SK-N-SH treated with all-trans-retinoic acid at 6 μM for 48 hours (cell line): ENCODE data around the gene TTLL6.

ENCODE experiments used
- ATAC-seq: fragments of 200-7000 bp; cut with Tn5 transposase; 3 replicates; pipeline ENCODE4 v1.9.1; 2020; ENCODE audit warnings: mild to moderate bottlenecking, moderate library complexity
- ARNTL ChIP-seq: fragments of 450-650 bp; formaldehyde crosslinking; IDR thresholded peaks from 2 replicates; pipeline ENCODE4 v1.5.0; 2020; ENCODE audit warnings: low read depth, mild to moderate bottlenecking, moderate library complexity, borderline replicate concordance
- BACH2 ChIP-seq: fragments of 250-450 bp; sonication (Bioruptor Pico); IDR thresholded peaks from 2 replicates; pipeline ENCODE4 v1.9.0; 2021; ENCODE audit warnings: mild to moderate bottlenecking, borderline replicate concordance
- CREB5 ChIP-seq: fragments of 250-450 bp; sonication (Bioruptor Pico); IDR thresholded peaks from 2 replicates; pipeline ENCODE4 v1.5.1; 2020; ENCODE audit warnings: low read depth, mild to moderate bottlenecking, moderate library complexity
- CSDC2 ChIP-seq: fragments of 250-450 bp; sonication (Bioruptor Pico); IDR thresholded peaks from 2 replicates; pipeline ENCODE4 v1.5.0; 2020; ENCODE audit warnings: mild to moderate bottlenecking, moderate library complexity
- CSRNP3 ChIP-seq: fragments of 250-450 bp; sonication (Bioruptor Pico); IDR thresholded peaks from 2 replicates; pipeline ENCODE4 v1.5.1; 2021; ENCODE audit warnings: mild to moderate bottlenecking, moderate library complexity
- ESRRG ChIP-seq: fragments of 250-450 bp; sonication (Bioruptor Pico); IDR thresholded peaks from 2 replicates; pipeline ENCODE4 v1.6.1; 2021; ENCODE audit warnings: mild to moderate bottlenecking
- GLIS3 ChIP-seq: fragments of 250-450 bp; sonication (Bioruptor Pico); IDR thresholded peaks from 2 replicates; pipeline ENCODE4 v1.5.0; 2020; ENCODE audit warnings: mild to moderate bottlenecking, moderate library complexity
- ISL1 ChIP-seq: fragments of 250-450 bp; sonication (Bioruptor Pico); IDR thresholded peaks from 2 replicates; pipeline ENCODE4 v2.1.2; 2022; ENCODE audit warnings: mild to moderate bottlenecking, moderate library complexity
- OSR1 ChIP-seq: fragments of 250-450 bp; sonication (Bioruptor Pico); IDR thresholded peaks from 2 replicates; pipeline ENCODE4 v1.8.0; 2022; ENCODE audit warnings: moderate library complexity, mild to moderate bottlenecking, inconsistent platforms
- PATZ1 ChIP-seq: fragments of 250-450 bp; sonication (Bioruptor Pico); IDR thresholded peaks from 2 replicates; pipeline ENCODE4 v1.8.0; 2020; ENCODE audit warnings: mild to moderate bottlenecking, moderate library complexity, borderline replicate concordance
- POU6F1 ChIP-seq: fragments of 250-450 bp; sonication (Bioruptor Pico); IDR thresholded peaks from 2 replicates; pipeline ENCODE4 v1.8.0; 2021; ENCODE audit warnings: low read depth, mild to moderate bottlenecking, moderate library complexity, borderline replicate concordance
- PPARA ChIP-seq: fragments of 250-450 bp; sonication (Bioruptor Pico); IDR thresholded peaks from 2 replicates; pipeline ENCODE4 v1.5.0; 2020; ENCODE audit warnings: mild to moderate bottlenecking, borderline replicate concordance
- RARB ChIP-seq: fragments of 250-450 bp; sonication (Bioruptor Pico); IDR thresholded peaks from 2 replicates; pipeline ENCODE4 v1.8.0; 2021; ENCODE audit warnings: mild to moderate bottlenecking, moderate library complexity
- SNAI2 ChIP-seq: fragments of 250-450 bp; sonication (Bioruptor Pico); IDR thresholded peaks from 2 replicates; pipeline ENCODE4 v1.5.0; 2020; ENCODE audit warnings: mild to moderate bottlenecking, moderate library complexity
- TCF4 ChIP-seq: fragments of 250-450 bp; sonication (Bioruptor Pico); IDR thresholded peaks from 2 replicates; pipeline ENCODE4 v1.8.0; 2021; ENCODE audit warnings: mild to moderate bottlenecking, moderate library complexity, borderline replicate concordance
- TOX ChIP-seq: fragments of 250-450 bp; sonication (Bioruptor Pico); IDR thresholded peaks from 2 replicates; pipeline ENCODE4 v1.8.0; 2021; ENCODE audit warnings: mild to moderate bottlenecking, moderate library complexity, borderline replicate concordance
- TSHZ2 ChIP-seq: fragments of 250-450 bp; sonication (Bioruptor Pico); IDR thresholded peaks from 2 replicates; pipeline ENCODE4 v1.5.0; 2020; ENCODE audit warnings: mild to moderate bottlenecking, moderate library complexity
- ZC3H10 ChIP-seq: fragments of 250-450 bp; sonication (Bioruptor Pico); IDR thresholded peaks from 2 replicates; pipeline ENCODE4 v1.5.1; 2021; ENCODE audit warnings: mild to moderate bottlenecking, moderate library complexity
- ZFP3 ChIP-seq: fragments of 250-450 bp; sonication (Bioruptor Pico); IDR thresholded peaks from 2 replicates; pipeline ENCODE4 v1.5.0; 2020; ENCODE audit warnings: mild to moderate bottlenecking, moderate library complexity
- ZFP30 ChIP-seq: fragments of 450-650 bp; formaldehyde crosslinking; IDR thresholded peaks from 2 replicates; pipeline ENCODE4 v1.5.0; 2022; ENCODE audit warnings: mild to moderate bottlenecking, moderate library complexity
- ZNF565 ChIP-seq: fragments of 450-650 bp; formaldehyde crosslinking; conservative IDR thresholded peaks from 2 replicates; pipeline ENCODE4 v1.5.0; 2020; ENCODE audit warnings: low read depth, mild to moderate bottlenecking, moderate library complexity
- ZNF70 ChIP-seq: fragments of 450-650 bp; formaldehyde crosslinking; IDR thresholded peaks from 2 replicates; pipeline ENCODE4 v1.5.0; 2020; ENCODE audit warnings: mild to moderate bottlenecking, moderate library complexity
- ZNF8 ChIP-seq: fragments of 450-650 bp; formaldehyde crosslinking; IDR thresholded peaks from 2 replicates; pipeline ENCODE4 v1.5.0; 2020; ENCODE audit warnings: mild to moderate bottlenecking, moderate library complexity

Gene TTLL6

GRCh38 chr17:48745381-48746275 lies 71.4 kb downstream of the TTLL6 start:
- no peak for TF ChIP-seq SNAI2 (CRISPR knock-in tag)
- no peak for TF ChIP-seq ZNF8 (CRISPR knock-in tag)
- TF ChIP-seq TCF4 = no peak
- no peak for TF ChIP-seq OSR1 (CRISPR knock-in tag)
- TF ChIP-seq, all 23 proteins: peak for 0

GRCh38 chr17:48740537-48740936 lies 76.5 kb downstream of the TTLL6 start:
- TF ChIP-seq ARNTL (CRISPR knock-in tag) (no peak), BACH2 (no peak), TCF4 (no peak), PATZ1 (CRISPR knock-in tag) (no peak), ISL1 (CRISPR knock-in tag) (no peak), PPARA (CRISPR knock-in tag) (no peak), SNAI2 (CRISPR knock-in tag) (no peak), POU6F1 (no peak), RARB (CRISPR knock-in tag) (no peak), TOX (CRISPR knock-in tag) (no peak), ZFP3 (CRISPR knock-in tag) (no peak), ZFP30 (CRISPR knock-in tag) (no peak), ZNF565 (CRISPR knock-in tag) (no peak), ZNF70 (CRISPR knock-in tag) (no peak), GLIS3 (no peak), CREB5 (CRISPR knock-in tag) (no peak), CSRNP3 (CRISPR knock-in tag) (no peak), ZC3H10 (no peak), ESRRG (CRISPR knock-in tag) (no peak), CSDC2 (CRISPR knock-in tag) (no peak)
- ATAC-seq = no peak

More at GRCh38 chr17:48745381-48746275, 71.4 kb downstream of the TTLL6 start:
- no peak for ATAC-seq

- ATAC-seq = no peak; the same call in 2 of the 3 replicates
These were observed 78.1 kb downstream of the TTLL6 start for GRCh38 chr17:48738803-48739526.

More at GRCh38 chr17:48738803-48739526, 78.1 kb downstream of the TTLL6 start:
- no peak for TF ChIP-seq ESRRG (CRISPR knock-in tag)
- TF ChIP-seq TSHZ2 = no peak
- TF ChIP-seq RARB (CRISPR knock-in tag) = no peak
- no peak for TF ChIP-seq ISL1 (CRISPR knock-in tag)
- TF ChIP-seq GLIS3 = no peak
- TF ChIP-seq BACH2 = no peak
- TF ChIP-seq SNAI2 (CRISPR knock-in tag) = no peak
